Measurements from ENCODE around the gene WDPCP. TPM values are rescaled to one million over a fixed set of nuclear protein-coding genes. Genes with fewer than 3 reads are reported as not detected.

The WDPCP gene
- total and polyA plus RNA-seq, 10 of the 15 experiments (the other 5 are each of a cell fraction or from before 2014, with no cell fraction given): 2.1 to 7.9 (median 4.6) TPM

- no peak overlapping the region for H3K4me3 ChIP-seq
- H3K79me2 ChIP-seq (ENCODE audit: control insufficient read depth, insufficient read depth, low read length): no peaks in the 10 kb centered on the region
- in situ Hi-C loops (cut with MboI) (no loop called here), intact Hi-C loops (cut with micrococcal nuclease; ENCODE audit: unreplicated experiment) (no loop called here)
- no peak overlapping the region for H3K27ac ChIP-seq (ENCODE audit: control insufficient read depth, insufficient read depth)
- CTCF ChIA-PET: no interaction called here
- no peaks in the 10 kb centered on the region for H3K36me3 ChIP-seq (ENCODE audit: control insufficient read depth in 2 of 2, insufficient read depth in 2 of 2, low read length in 1 of 2)
- POLR2A ChIA-PET: no interaction called here
- no peaks in the 10 kb centered on the region; the same call in 2 of the 3 replicates for H3K9me3 ChIP-seq (replicated peaks; ENCODE audit: control insufficient read depth, insufficient read depth, low read length)
- TF ChIP-seq CBX5 (IDR thresholded peaks at IDR 0.05; ENCODE audit: low read depth) (no peak), BCL11A (IDR thresholded peaks at IDR 0.05; ENCODE audit: low read depth, low read length) (no peak)
- DNase-seq (ENCODE audit: low read depth, low spot score) (no peak), FAIRE-seq (no peak), ATAC-seq (no peak)
- no peak overlapping the region for H3K9ac ChIP-seq (ENCODE audit: control insufficient read depth, insufficient read depth, low read length)
- H4K20me1 ChIP-seq (ENCODE audit: control insufficient read depth, insufficient read depth): no peaks in the 10 kb centered on the region
- H3K4me2 ChIP-seq (ENCODE audit: control insufficient read depth, insufficient read depth): no peak overlapping the region
- H3K27me3 ChIP-seq (replicated peaks in 1 of 2; ENCODE audit: control insufficient read depth in 2 of 2, insufficient read depth in 2 of 2, low read length in 1 of 2): no peaks in the 10 kb centered on the region
- no peaks in the 10 kb centered on the region for H3K4me1 ChIP-seq (ENCODE audit: control insufficient read depth, insufficient read depth, low read length)
- RAD21 ChIA-PET (ENCODE audit: unreplicated experiment): no interaction called here
- WGBS (ENCODE audit: insufficient coverage, insufficient replicate concordance, low lambda C conversion rate, missing lambda C conversion rate): 64% methylated on average over 2 of the region's 2 CpGs
- H2AFZ ChIP-seq (ENCODE audit: control insufficient read depth, low read depth, low read length): no peak overlapping the region
- SMC1A ChIA-PET (ENCODE audit: uncharacterized antibody, unreplicated experiment): no interaction called here
- no TSS peak for BruUV-seq (replicated peaks)
Observed at GRCh38 chr2:63619328-63619727, 31.1 kb upstream of the WDPCP start.

GRCh38 chr2:63617366-63617765 is 29.1 kb upstream of the WDPCP start:
- POLR2A ChIA-PET: no interaction called here

More at GRCh38 chr2:63617366-63617765, 29.1 kb upstream of the WDPCP start:
- FAIRE-seq (no peak), ATAC-seq (no peak), DNase-seq (ENCODE audit: low read depth, low spot score) (no peak)
- Histone ChIP-seq H3K27me3 (replicated peaks in 1 of 2; ENCODE audit: control insufficient read depth in 2 of 2, insufficient read depth in 2 of 2, low read length in 1 of 2) (no peaks in the 10 kb centered on the region), H3K36me3 (ENCODE audit: control insufficient read depth in 2 of 2, insufficient read depth in 2 of 2, low read length in 1 of 2) (no peaks in the 10 kb centered on the region), H3K4me3 (no peak overlapping the region), H2AFZ (ENCODE audit: control insufficient read depth, low read depth, low read length) (no peak overlapping the region), H4K20me1 (ENCODE audit: control insufficient read depth, insufficient read depth) (no peaks in the 10 kb centered on the region), H3K79me2 (ENCODE audit: control insufficient read depth, insufficient read depth, low read length) (no peaks in the 10 kb centered on the region), H3K9ac (ENCODE audit: control insufficient read depth, insufficient read depth, low read length) (no peak overlapping the region), H3K4me2 (ENCODE audit: control insufficient read depth, insufficient read depth) (no peak overlapping the region), H3K27ac (ENCODE audit: control insufficient read depth, insufficient read depth) (no peak overlapping the region), H3K9me3 (replicated peaks; ENCODE audit: control insufficient read depth, insufficient read depth, low read length) (no peaks in the 10 kb centered on the region; the same call in 2 of the 3 replicates), H3K4me1 (ENCODE audit: control insufficient read depth, insufficient read depth, low read length) (no peaks in the 10 kb centered on the region)
- RAD21 ChIA-PET (ENCODE audit: unreplicated experiment): no interaction called here
- no TSS peak for BruUV-seq (replicated peaks)
- intact Hi-C loops (cut with micrococcal nuclease; ENCODE audit: unreplicated experiment) (no loop called here), in situ Hi-C loops (cut with MboI) (no loop called here)
- SMC1A ChIA-PET (ENCODE audit: uncharacterized antibody, unreplicated experiment): no interaction called here
- CTCF ChIA-PET: interaction anchor here (1.0 kb wide), 1 partner anchor 61 kb away, joined by 3 read pairs; no protein-coding TSS in a partner anchor
- TF ChIP-seq CHD1 (IDR thresholded peaks at IDR 0.05; ENCODE audit: low read depth, low read length) (no peak), PAX5 (IDR thresholded peaks at IDR 0.05; ENCODE audit: borderline replicate concordance, low read depth, low read length) (no peak), MXI1 (IDR thresholded peaks at IDR 0.05; ENCODE audit: low read depth, low read length) (no peak), CREB1 (IDR thresholded peaks at IDR 0.05; ENCODE audit: low read depth) (no peak), SUZ12 (IDR thresholded peaks at IDR 0.05; ENCODE audit: unreplicated experiment) (no peak), ZNF24 (IDR thresholded peaks at IDR 0.05) (no peak), HDAC2 (IDR thresholded peaks at IDR 0.05) (no peak), SIN3A (IDR thresholded peaks at IDR 0.05; ENCODE audit: low read depth, low read length) (no peak)
- 100% methylated on average over 1 of the region's 1 CpG for WGBS (ENCODE audit: insufficient coverage, insufficient replicate concordance, low lambda C conversion rate, missing lambda C conversion rate)
